ENCODE results near the gene VRK1.

- TF ChIP-seq EZH2 (IDR thresholded peaks at IDR 0.05) (no peak), POLR2AphosphoS5 (IDR thresholded peaks at IDR 0.05; ENCODE audit: borderline replicate concordance, low read depth, low read length) (no peak), FOXP2 (optimal IDR thresholded peaks at IDR 0.05; ENCODE audit: control extremely low read depth, extremely low read length, insufficient read depth) (no peak)
Measured at GRCh38 chr14:96772929-96773328, 24.3 kb upstream of the VRK1 start.

Measured in SK-N-MC (cell line).